Activated naive CD8-positive, alpha-beta T cell treated with anti-CD3 and anti-CD28 coated beads for 36 hours (primary cell): Measurements from ENCODE around the gene MCUR1. TPM values are rescaled to one million over a fixed set of nuclear protein-coding genes. Genes with fewer than 3 reads are reported as not detected.
"Not testable (repeated sequence)": the region's sequence is repeated elsewhere in the genome, so short reads cannot be mapped to it uniquely, and the experiment has no call there.

ENCODE experiments used
- DNase-seq: peaks from one replicate; pipeline ENCODE4 v3.0.0; 2021
- H3K27ac Mint-ChIP-seq: one replicate; pipeline ENCODE4 v1.8.0; 2022; ENCODE audit warnings: mild to moderate bottlenecking, moderate library complexity, mixed read lengths
- H3K27me3 Mint-ChIP-seq: one replicate; pipeline ENCODE4 v1.8.0; 2022; ENCODE audit warnings: mild to moderate bottlenecking, mixed read lengths
- H3K36me3 Mint-ChIP-seq: one replicate; pipeline ENCODE4 v1.8.0; 2021; ENCODE audit warnings: mild to moderate bottlenecking, mixed read lengths
- H3K4me1 Mint-ChIP-seq: one replicate; pipeline ENCODE4 v1.8.0; 2021; ENCODE audit warnings: mixed read lengths
- H3K4me3 Mint-ChIP-seq: one replicate; pipeline ENCODE4 v1.8.0; 2022; ENCODE audit warnings: mild to moderate bottlenecking, moderate library complexity, mixed read lengths
- H3K9me3 Mint-ChIP-seq: one replicate; pipeline ENCODE4 v1.8.0; 2022; ENCODE audit warnings: mixed read lengths
- total RNA-seq, 2 experiments: library from RNA; stranded (reverse); gene quantifications; one replicate each; pipeline ENCODE4 v1.2.3, GENCODE V29; 2021

Gene MCUR1
- total RNA-seq, 2 experiments from 2014 or later = 42.1 to 45.5 TPM

- DNase-seq = no peak
- Mint-ChIP-seq H3K27me3 (no peaks in the 10 kb centered on the region), H3K4me1 (peaks cover 28% of the 10 kb centered on the region), H3K9me3 (no peaks in the 10 kb centered on the region), H3K4me3 (peak overlapping the region; percentile 92), H3K36me3 (peaks cover 23% of the 10 kb centered on the region), H3K27ac (peak overlapping the region; percentile 14)
Measured at GRCh38 chr6:13811627-13812358, 2.6 kb downstream of the MCUR1 start.

- Mint-ChIP-seq H3K36me3 (peaks cover 23% of the 10 kb centered on the region), H3K4me3 (no peak overlapping the region), H3K27ac (no peak overlapping the region)
Measured at GRCh38 chr6:13810688-13811446, 3.5 kb downstream of the MCUR1 start.

GRCh38 chr6:13808801-13809200 is 5.6 kb downstream of the MCUR1 start:
- H3K27ac Mint-ChIP-seq = no peak overlapping the region
- H3K36me3 Mint-ChIP-seq = peaks cover 23% of the 10 kb centered on the region
- H3K4me3 Mint-ChIP-seq = no peak overlapping the region
- no peaks in the 10 kb centered on the region for H3K27me3 Mint-ChIP-seq
- H3K4me1 Mint-ChIP-seq = peaks cover 22% of the 10 kb centered on the region
- no peak for DNase-seq
- H3K9me3 Mint-ChIP-seq = no peaks in the 10 kb centered on the region

More at GRCh38 chr6:13810688-13811446, 3.5 kb downstream of the MCUR1 start:
- no peak for DNase-seq
- Mint-ChIP-seq H3K9me3 (no peaks in the 10 kb centered on the region), H3K27me3 (no peaks in the 10 kb centered on the region), H3K4me1 (peaks cover 28% of the 10 kb centered on the region)

- no peak overlapping the region for H3K27ac Mint-ChIP-seq
- no peaks in the 10 kb centered on the region for H3K27me3 Mint-ChIP-seq
- no peak for DNase-seq
- peaks cover 21% of the 10 kb centered on the region for H3K36me3 Mint-ChIP-seq
- no peak overlapping the region for H3K4me3 Mint-ChIP-seq
- peaks cover 17% of the 10 kb centered on the region for H3K4me1 Mint-ChIP-seq
- H3K9me3 Mint-ChIP-seq = no peaks in the 10 kb centered on the region
Measured at GRCh38 chr6:13807696-13808095, 6.7 kb downstream of the MCUR1 start.

- no peak overlapping the region for H3K27ac Mint-ChIP-seq
Measured at GRCh38 chr6:13803581-13803980, 10.8 kb downstream of the MCUR1 start.

GRCh38 chr6:13800615-13801014 is 13.7 kb downstream of the MCUR1 start:
- no peak for DNase-seq
- H3K4me1 Mint-ChIP-seq = no peaks in the 10 kb centered on the region
- no peak overlapping the region for H3K27ac Mint-ChIP-seq
- no peaks in the 10 kb centered on the region for H3K27me3 Mint-ChIP-seq
- peaks cover 6% of the 10 kb centered on the region for H3K36me3 Mint-ChIP-seq
- no peak overlapping the region for H3K4me3 Mint-ChIP-seq
- H3K9me3 Mint-ChIP-seq = no peaks in the 10 kb centered on the region

More at GRCh38 chr6:13803581-13803980, 10.8 kb downstream of the MCUR1 start:
- Mint-ChIP-seq H3K4me1 (no peaks in the 10 kb centered on the region), H3K36me3 (peaks cover 6% of the 10 kb centered on the region), H3K9me3 (no peaks in the 10 kb centered on the region), H3K27me3 (no peaks in the 10 kb centered on the region), H3K4me3 (no peak overlapping the region)
- no peak for DNase-seq

GRCh38 chr6:13796781-13797180 is 17.6 kb downstream of the MCUR1 start:
- Mint-ChIP-seq H3K27me3 (no peaks in the 10 kb centered on the region), H3K4me1 (peaks cover 16% of the 10 kb centered on the region), H3K9me3 (no peaks in the 10 kb centered on the region), H3K27ac (no peak overlapping the region), H3K36me3 (peaks cover 6% of the 10 kb centered on the region), H3K4me3 (no peak overlapping the region)
- DNase-seq = no peak

GRCh38 chr6:13795041-13795750 is 19.2 kb downstream of the MCUR1 start:
- H3K9me3 Mint-ChIP-seq = no peaks in the 10 kb centered on the region

GRCh38 chr6:13794184-13794583 is 20.2 kb downstream of the MCUR1 start:
- Mint-ChIP-seq H3K27me3 (no peaks in the 10 kb centered on the region), H3K27ac (no peak overlapping the region), H3K4me1 (peaks cover 22% of the 10 kb centered on the region), H3K4me3 (no peak overlapping the region), H3K9me3 (no peaks in the 10 kb centered on the region), H3K36me3 (peaks cover 18% of the 10 kb centered on the region)
- no peak for DNase-seq

More at GRCh38 chr6:13795041-13795750, 19.2 kb downstream of the MCUR1 start:
- peaks cover 16% of the 10 kb centered on the region for H3K4me1 Mint-ChIP-seq
- peak; percentile 78 for DNase-seq
- H3K27me3 Mint-ChIP-seq = no peaks in the 10 kb centered on the region
- H3K27ac Mint-ChIP-seq = peak overlapping the region; percentile 64
- H3K4me3 Mint-ChIP-seq = no peak overlapping the region
- peaks cover 9% of the 10 kb centered on the region for H3K36me3 Mint-ChIP-seq

GRCh38 chr6:13789746-13790145 is 24.6 kb downstream of the MCUR1 start:
- H3K4me3 Mint-ChIP-seq = no peak overlapping the region
- peaks cover 34% of the 10 kb centered on the region for H3K36me3 Mint-ChIP-seq
- no peaks in the 10 kb centered on the region for H3K27me3 Mint-ChIP-seq
- peaks cover 36% of the 10 kb centered on the region for H3K4me1 Mint-ChIP-seq
- H3K9me3 Mint-ChIP-seq = no peaks in the 10 kb centered on the region
- no peak overlapping the region for H3K27ac Mint-ChIP-seq
- no peak for DNase-seq

GRCh38 chr6:13788820-13789219 is 25.5 kb downstream of the MCUR1 start:
- Mint-ChIP-seq H3K9me3 (no peaks in the 10 kb centered on the region), H3K4me1 (peaks cover 29% of the 10 kb centered on the region), H3K4me3 (no peak overlapping the region), H3K36me3 (peaks cover 34% of the 10 kb centered on the region), H3K27ac (peak overlapping the region; percentile 84), H3K27me3 (no peaks in the 10 kb centered on the region)
- no peak for DNase-seq

GRCh38 chr6:13787137-13787536 is 27.2 kb downstream of the MCUR1 start:
- no peaks in the 10 kb centered on the region for H3K9me3 Mint-ChIP-seq
- DNase-seq = peak; percentile 33
- peak overlapping the region; percentile 53 for H3K4me3 Mint-ChIP-seq
- peaks cover 29% of the 10 kb centered on the region for H3K4me1 Mint-ChIP-seq
- H3K36me3 Mint-ChIP-seq = peaks cover 34% of the 10 kb centered on the region
- H3K27me3 Mint-ChIP-seq = no peaks in the 10 kb centered on the region
- H3K27ac Mint-ChIP-seq = peak overlapping the region; percentile 80

GRCh38 chr6:13780162-13780561 is 34.2 kb downstream of the MCUR1 start:
- not testable (repeated sequence) for H3K36me3 Mint-ChIP-seq, H3K27ac Mint-ChIP-seq, H3K27me3 Mint-ChIP-seq, H3K9me3 Mint-ChIP-seq, H3K4me1 Mint-ChIP-seq, H3K4me3 Mint-ChIP-seq, DNase-seq

GRCh38 chr6:13778028-13778427 is 36.3 kb downstream of the MCUR1 start:
- no peak for DNase-seq

GRCh38 chr6:13776602-13777001 is 37.8 kb downstream of the MCUR1 start:
- no peak overlapping the region for H3K27ac Mint-ChIP-seq
- no peaks in the 10 kb centered on the region for H3K9me3 Mint-ChIP-seq
- DNase-seq = no peak
- H3K4me3 Mint-ChIP-seq = no peak overlapping the region
- no peaks in the 10 kb centered on the region for H3K36me3 Mint-ChIP-seq
- H3K27me3 Mint-ChIP-seq = no peaks in the 10 kb centered on the region
- H3K4me1 Mint-ChIP-seq = no peaks in the 10 kb centered on the region

More at GRCh38 chr6:13778028-13778427, 36.3 kb downstream of the MCUR1 start:
- Mint-ChIP-seq H3K27me3 (no peaks in the 10 kb centered on the region), H3K27ac (no peak overlapping the region), H3K9me3 (no peaks in the 10 kb centered on the region), H3K4me3 (no peak overlapping the region), H3K4me1 (no peaks in the 10 kb centered on the region), H3K36me3 (no peaks in the 10 kb centered on the region)
